Measurements from ENCODE around the gene PHACTR3.

The PHACTR3 gene

GRCh38 chr20:59574308-59574707 lies 30.0 kb upstream of the PHACTR3 start:
- DNase-seq (ENCODE audit: extremely low read depth, low read depth): no peak
- TF ChIP-seq CTCF (IDR thresholded peaks at IDR 0.05; ENCODE audit: low read depth, low read length, missing control alignments): no peak
- H3K4me3 ChIP-seq (replicated peaks; ENCODE audit: low read depth, low read length): no peak overlapping the region

- no peak for DNase-seq (ENCODE audit: extremely low read depth, low read depth)
- no peak for TF ChIP-seq CTCF (IDR thresholded peaks at IDR 0.05; ENCODE audit: low read depth, low read length, missing control alignments)
- H3K4me3 ChIP-seq (replicated peaks; ENCODE audit: low read depth, low read length): no peak overlapping the region
Measured at GRCh38 chr20:59575216-59575615, 29.1 kb upstream of the PHACTR3 start.

GRCh38 chr20:59575653-59576052 lies 28.7 kb upstream of the PHACTR3 start:
- TF ChIP-seq CTCF (IDR thresholded peaks at IDR 0.05; ENCODE audit: low read depth, low read length, missing control alignments): no peak
- H3K4me3 ChIP-seq (replicated peaks; ENCODE audit: low read depth, low read length): no peak overlapping the region
- no peak for DNase-seq (ENCODE audit: extremely low read depth, low read depth)

- no peak for DNase-seq (ENCODE audit: extremely low read depth, low read depth)
- TF ChIP-seq CTCF (IDR thresholded peaks at IDR 0.05; ENCODE audit: low read depth, low read length, missing control alignments): no peak
- H3K4me3 ChIP-seq (replicated peaks; ENCODE audit: low read depth, low read length): no peak overlapping the region
Measured at GRCh38 chr20:59576216-59576953, 28.0 kb upstream of the PHACTR3 start.

GRCh38 chr20:59577037-59577808 lies 27.1 kb upstream of the PHACTR3 start:
- no peak overlapping the region for H3K4me3 ChIP-seq (replicated peaks; ENCODE audit: low read depth, low read length)
- TF ChIP-seq CTCF (IDR thresholded peaks at IDR 0.05; ENCODE audit: low read depth, low read length, missing control alignments): no peak
- DNase-seq (ENCODE audit: extremely low read depth, low read depth): no peak

- no peak overlapping the region for H3K4me3 ChIP-seq (replicated peaks; ENCODE audit: low read depth, low read length)
- DNase-seq (ENCODE audit: extremely low read depth, low read depth): no peak
- no peak for TF ChIP-seq CTCF (IDR thresholded peaks at IDR 0.05; ENCODE audit: low read depth, low read length, missing control alignments)
Measured at GRCh38 chr20:59577809-59578435, 26.4 kb upstream of the PHACTR3 start.

Measured in HFF-Myc (cell line).